Cardiac septum (tissue), 1 donor: ENCODE data around the gene SMOC2. TPM values are rescaled to one million over a fixed set of nuclear protein-coding genes. Genes with fewer than 3 reads are reported as not detected.
A peak's percentile ranks its signal among the peaks of the same experiment; 100 is the strongest.

Source experiments
- DNase-seq: peaks from one replicate; pipeline ENCODE4 v3.0.0-alpha.2; 2020; ENCODE audit warnings: low spot score
- intact Hi-C: fragments of 100-400 bp; cut with DNase I; formaldehyde crosslinking; loops from one replicate; pipeline ENCODE4 v1.14.0; 2022
- long read RNA-seq: library from polyadenylated mRNA; unstranded; transcript quantifications from one replicate; pipeline ENCODE4 v2.0.0, GENCODE V29; 2021
- total RNA-seq: library from RNA; stranded (reverse); fragmentation: NEBNext Ultra II Directional; extraction: Animal tissue kit (Norgen Biotek cat#: 25700); gene quantifications from one replicate; pipeline ENCODE4 v1.2.1, GENCODE V29; 2021
- donor health status: DM: no; HTN: no; CAD: no.

The SMOC2 gene, protein sequence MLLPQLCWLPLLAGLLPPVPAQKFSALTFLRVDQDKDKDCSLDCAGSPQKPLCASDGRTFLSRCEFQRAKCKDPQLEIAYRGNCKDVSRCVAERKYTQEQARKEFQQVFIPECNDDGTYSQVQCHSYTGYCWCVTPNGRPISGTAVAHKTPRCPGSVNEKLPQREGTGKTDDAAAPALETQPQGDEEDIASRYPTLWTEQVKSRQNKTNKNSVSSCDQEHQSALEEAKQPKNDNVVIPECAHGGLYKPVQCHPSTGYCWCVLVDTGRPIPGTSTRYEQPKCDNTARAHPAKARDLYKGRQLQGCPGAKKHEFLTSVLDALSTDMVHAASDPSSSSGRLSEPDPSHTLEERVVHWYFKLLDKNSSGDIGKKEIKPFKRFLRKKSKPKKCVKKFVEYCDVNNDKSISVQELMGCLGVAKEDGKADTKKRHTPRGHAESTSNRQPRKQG
- 37.2 TPM for total RNA-seq
- long read RNA-seq, transcript SMOC2-202 (13 exons, 3,117 nt), result major isoform, 20 of 40 reads
- long read RNA-seq, partial matches to known transcripts, result 9 of 40 reads
- long read RNA-seq, other reads (novel, unspliced or antisense), result 7 of 40 reads

DNA sequence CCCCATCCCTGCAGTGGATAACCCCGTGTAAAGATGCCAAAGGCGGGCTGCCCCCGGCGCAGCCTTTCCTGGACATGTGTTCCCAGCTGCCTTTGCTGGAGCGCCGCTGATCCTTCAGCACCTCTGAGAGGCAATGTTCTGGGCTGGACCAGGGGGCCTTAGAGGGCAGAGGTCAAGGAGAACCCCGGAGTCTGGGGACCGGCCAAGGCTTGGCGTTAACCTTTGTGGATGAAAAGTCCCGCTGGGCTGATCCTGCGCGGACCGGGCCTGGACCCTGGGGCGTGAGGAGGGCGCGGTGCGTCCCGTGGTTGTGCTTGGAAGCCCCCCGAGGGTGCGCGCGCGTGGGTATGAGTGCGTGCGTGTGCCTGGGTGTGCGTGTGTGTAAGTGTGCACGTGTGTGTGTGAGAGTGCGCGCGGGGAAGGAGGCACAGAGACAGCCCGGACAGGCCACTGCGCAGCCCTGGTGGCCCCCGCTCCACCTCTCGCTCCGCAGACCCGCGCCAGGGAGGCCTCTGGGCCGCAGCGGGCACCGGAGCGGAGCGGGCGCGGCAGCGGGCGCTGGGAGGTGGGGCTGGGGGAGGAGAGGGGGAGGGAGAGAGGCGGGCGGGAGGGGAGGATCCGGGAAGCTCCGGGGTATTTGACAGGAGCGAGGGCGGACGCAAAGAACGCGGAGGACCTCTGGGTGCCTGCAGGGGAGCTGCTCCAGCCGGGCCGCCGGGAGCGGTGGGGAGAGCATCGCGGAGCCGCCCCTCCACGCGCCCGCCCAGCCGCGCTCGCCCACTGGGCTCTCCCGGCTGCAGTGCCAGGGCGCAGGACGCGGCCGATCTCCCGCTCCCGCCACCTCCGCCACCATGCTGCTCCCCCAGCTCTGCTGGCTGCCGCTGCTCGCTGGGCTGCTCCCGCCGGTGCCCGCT lies at the start of gene SMOC2:
Gene SMOC2, plus strand, starts transcription at position 665 of the 914 bp plus-strand sequence. Its CDS starts 187 bp downstream, at position 852.
- intact Hi-C loops, result loop anchor here (5.0 kb wide), 1 partner anchor 63 kb away; no protein-coding TSS in a partner anchor
- DNase-seq, result no peak

DNA sequence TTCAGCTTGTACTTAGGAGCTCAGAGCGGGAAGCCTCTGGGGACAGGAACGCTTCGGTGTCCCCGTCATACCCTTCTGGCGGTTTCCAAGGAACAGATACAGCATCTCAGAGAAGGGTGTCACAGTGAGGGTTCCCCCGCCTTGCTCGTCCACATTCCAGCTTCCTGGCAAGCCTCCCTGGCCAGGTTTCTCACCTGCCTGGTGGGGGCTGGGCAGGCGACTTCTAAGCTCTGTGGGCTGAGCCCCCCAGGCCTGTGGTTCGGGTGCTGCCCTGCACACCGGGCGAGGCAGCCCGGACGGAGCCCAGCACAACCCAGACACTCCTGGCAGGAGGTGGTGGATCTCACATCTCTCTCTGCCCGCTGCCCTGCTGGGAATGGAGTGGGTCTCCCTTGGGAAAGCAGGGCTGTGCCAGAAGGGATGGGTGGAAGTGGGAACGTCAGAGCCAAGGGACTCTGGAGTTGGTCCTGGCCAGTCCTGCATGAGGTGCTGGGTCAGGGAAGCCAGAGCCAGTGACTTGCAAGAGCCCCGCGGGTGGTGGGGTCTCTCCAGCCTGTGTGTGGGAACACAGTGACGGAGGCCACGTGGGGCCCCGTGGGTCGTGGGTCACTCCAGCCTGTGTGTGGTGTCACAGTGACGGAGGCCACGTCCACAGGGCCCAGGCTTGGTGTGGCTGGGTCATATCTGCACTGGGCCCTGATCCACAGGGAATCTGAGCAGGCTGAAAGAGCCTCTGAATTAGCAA lies 47.7 kb upstream of the SMOC2 start:
- DNase-seq, result no peak
- intact Hi-C loops, result no loop called here

DNA sequence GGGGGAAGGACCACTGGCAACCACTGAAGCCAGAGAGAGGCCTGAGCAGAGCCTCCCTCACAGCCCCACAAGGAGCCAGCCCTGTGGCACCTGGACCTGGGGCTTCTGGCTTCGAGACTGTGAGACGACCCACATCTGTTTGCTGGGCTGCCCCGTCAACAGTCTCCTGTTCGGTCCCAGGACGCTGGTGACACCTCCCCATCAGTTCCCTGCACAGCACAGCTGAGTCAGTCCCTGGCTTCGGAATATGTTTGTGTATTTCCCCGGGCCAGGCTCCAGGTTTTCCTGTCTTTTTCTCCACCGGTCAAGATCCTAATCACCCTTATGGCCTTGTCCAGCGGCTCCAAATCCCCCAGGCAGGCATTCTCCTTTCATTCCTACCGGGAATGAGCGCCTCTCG lies 46.4 kb upstream of the SMOC2 start:
- intact Hi-C loops, result no loop called here
- DNase-seq, result no peak

DNA sequence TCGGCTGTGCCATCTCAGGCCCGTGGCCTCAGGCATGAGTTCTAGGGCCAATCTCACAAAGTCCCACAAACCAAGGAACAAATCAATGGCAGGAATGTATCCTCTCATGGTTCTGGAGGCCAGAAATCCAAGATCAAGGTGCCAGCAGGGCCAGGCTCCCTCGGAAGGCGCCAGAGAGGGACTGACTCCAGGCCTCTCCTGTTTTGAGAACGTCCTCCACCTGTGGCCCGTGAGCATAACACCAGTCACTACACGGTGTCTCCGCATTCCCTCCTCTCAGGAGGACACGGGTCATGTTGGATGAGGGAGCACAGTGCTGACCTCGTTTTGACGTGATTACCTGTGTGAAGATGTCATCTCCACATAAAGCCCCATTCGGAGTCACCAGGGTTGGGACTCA lies 45.0 kb upstream of the SMOC2 start:
- no peak for DNase-seq
- intact Hi-C loops, result no loop called here

DNA sequence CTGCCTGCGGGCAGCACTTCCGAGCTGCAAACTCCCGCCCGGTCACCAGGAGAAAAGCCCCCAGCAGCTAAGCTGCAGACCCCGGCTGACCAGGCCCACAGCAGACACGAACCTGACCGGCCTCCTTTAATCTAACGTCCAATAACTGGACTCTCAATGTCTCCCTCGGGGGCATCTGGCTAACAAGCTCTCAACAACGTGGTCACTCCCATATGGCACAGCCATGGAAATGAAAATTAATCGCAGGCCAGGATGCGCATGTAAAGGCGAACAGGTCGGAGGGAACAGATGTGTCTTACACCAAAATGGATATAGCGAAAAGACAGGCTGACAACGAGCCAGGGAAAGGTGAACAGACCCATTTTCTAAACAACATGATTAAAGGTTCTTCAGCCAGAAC lies 44.4 kb upstream of the SMOC2 start:
- intact Hi-C loops, result no loop called here
- no peak for DNase-seq

DNA sequence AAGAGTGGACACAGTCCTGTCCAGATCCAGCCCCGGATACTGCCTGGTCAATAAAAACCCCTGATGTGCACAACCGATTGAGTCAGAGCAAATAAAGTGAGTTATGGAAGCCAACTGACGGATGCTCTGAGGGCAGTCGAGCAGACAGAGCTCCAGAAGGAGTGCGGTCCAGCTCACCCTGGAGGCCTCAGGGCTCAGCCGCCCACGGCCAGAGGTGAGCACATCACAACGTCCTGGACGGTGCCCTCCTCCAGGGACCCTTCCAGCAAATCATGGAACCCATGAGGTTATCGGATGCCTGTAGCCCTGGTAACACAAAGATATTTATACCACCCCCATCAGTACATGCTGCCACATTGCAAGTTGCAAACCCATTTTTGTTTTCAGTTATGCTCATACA lies 44.0 kb upstream of the SMOC2 start:
- no peak for DNase-seq
- intact Hi-C loops, result no loop called here

DNA sequence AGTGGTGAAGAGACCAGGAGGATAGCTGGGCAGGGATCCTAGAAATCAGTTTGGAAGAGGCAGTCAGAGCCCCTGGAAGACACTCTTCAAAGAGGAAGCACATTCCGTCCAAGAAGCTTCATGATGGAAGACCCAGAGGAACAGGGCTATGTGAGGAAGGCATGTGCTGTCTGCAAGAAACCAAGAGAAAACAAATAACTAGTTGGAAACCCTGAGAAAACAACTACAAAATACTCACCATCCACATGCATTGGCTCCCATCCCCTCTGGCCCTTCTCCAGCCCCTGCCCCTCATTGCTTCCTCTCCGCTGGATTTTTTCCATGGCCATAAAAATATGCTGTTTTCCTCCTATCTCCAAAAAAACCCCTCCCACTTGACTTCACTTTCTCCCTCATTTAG lies 40.9 kb upstream of the SMOC2 start:
- DNase-seq, result no peak
- intact Hi-C loops, result no loop called here

DNA sequence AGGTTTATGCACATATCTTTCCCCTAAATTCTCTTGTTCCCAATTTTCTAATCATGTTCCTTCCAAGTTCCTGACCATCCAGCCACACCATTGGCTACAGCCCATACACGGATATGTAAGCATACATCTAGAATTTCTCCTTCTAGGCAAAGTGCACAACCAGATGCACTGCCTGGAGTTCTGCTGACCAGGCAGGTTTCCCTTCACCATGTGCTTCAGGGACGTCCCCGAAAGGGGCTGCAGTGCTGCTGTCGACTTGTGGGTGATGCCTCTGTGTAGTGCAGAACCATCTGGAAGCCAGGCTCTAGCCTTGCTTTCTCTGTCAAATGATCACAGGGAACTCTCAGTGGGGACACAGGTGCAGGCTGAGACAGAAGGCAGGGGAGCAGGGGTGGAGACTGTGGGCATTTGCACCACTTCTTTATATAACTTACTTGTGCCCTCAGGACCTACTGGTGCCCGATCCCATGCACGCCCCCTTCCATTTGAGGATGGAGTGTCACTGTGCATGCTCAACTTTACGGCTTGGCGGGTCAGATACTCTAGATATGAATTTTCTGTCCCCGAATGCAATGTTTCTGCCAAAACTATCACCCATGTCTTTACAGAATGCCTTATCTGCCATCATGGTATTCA lies 37.5 kb upstream of the SMOC2 start:
- peak; percentile 53 for DNase-seq
- intact Hi-C loops, result no loop called here

DNA sequence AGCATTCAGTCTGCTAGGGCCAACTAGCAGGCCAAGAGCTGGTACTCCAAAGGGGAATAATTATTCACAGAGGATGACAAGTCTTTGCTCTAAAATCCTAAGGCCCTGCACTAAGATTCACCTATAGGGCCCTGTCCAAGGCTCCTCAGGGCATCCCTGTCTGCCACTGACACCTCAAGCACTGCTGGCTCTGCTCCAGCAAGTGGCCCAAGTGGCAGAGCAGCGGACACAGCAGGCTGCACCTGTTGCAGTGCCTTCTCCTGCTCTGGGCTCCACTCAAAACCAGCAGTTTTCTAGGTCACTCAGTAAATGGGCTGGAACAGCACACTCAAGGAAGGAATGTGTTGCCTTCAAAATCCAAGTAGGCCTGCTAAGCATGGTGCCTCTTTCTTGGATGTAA lies 36.4 kb upstream of the SMOC2 start:
- intact Hi-C loops, result no loop called here
- no peak for DNase-seq

DNA sequence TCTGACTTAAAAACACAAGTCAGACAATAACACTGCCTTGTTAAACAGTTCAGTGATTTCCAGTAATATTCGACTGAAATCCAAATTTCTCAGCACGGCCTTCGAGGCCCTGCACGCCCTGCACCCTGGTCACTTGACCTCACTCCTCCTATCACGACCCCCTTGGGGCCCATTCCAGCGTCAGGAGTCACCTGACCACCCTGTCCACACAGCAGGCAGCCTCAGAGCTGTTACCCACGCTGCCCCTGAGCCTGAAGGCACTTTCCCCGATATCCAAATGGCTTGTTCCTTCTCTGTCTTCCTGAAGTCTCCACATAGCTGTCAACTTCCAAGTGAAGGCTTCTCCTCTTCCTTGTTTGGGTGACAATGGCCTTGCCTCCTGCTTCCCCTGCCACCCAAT lies 33.1 kb upstream of the SMOC2 start:
- peak; percentile 54 for DNase-seq
- intact Hi-C loops, result no loop called here

DNA sequence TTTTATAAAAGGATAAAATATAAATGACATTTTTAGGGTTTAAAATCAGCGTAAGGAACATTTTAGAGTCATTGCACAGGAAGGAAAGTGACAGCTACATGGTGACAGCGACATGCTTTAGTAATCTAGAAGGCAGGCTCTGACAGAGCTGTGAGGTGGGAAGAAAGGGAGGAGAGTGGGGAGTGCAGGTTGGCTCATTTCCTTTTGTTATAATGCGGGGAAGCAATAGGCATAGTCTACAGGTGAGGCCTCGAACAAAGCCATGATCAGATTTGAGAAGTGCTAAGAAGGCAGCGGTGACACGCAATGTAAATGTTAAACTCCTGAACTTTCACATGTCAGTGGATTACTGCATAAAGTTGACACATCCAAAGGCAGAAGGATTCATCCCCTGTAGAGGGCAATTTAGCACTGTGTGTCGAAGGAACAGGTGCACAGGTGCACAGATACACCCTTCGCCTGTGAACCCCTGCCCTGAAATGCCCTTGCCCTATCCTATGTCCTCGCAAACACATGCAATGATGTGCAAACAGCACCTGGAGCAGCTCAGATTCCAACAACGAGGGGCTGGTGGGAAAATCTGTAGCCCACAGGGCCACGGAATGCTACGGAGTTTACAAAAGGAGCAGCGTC lies 32.4 kb upstream of the SMOC2 start:
- no peak for DNase-seq
- intact Hi-C loops, result no loop called here

DNA sequence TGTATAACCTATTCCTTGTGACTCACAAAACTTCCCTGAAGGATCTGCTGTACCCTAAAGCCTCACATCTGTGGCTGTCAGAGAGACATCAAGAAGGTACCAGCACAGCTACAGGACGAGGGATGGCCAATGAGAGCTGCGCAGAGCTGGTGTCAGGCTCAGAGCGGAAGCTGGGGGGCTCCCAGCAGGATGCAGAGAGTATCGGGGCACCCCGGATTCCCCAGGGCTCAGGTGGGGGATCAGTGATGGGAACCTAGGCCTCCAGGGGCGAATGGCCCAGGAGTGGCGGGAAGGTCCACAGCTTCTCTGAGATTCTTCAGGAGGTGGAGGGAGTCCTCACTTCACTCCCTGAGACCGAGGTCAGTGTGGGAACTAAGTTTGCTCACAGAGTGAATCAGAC lies 30.9 kb upstream of the SMOC2 start:
- no peak for DNase-seq
- intact Hi-C loops, result no loop called here

DNA sequence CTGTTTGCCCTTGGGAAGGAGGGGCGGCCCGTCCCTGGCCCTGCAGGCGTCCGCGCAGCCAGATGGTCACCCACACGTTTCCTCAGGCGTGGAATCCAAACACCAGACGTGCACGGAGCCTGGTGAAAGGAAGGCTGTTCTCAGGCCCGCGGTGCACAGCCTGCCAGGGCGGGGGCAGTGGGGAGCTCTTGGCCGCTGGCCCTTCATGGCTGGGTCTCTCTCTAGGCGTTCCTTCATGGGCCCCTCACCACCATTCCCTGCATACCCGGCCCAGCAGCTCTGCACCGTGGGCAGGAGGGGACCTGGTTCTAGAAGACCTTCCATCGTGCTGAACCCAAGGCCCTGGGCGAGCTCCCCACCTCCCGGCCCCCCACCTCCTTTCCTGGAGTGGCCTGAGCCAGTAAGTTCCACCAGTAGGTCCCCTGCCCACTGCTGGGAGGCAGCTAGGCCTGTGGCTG lies 30.4 kb upstream of the SMOC2 start:
- intact Hi-C loops, result no loop called here
- DNase-seq, result no peak

DNA sequence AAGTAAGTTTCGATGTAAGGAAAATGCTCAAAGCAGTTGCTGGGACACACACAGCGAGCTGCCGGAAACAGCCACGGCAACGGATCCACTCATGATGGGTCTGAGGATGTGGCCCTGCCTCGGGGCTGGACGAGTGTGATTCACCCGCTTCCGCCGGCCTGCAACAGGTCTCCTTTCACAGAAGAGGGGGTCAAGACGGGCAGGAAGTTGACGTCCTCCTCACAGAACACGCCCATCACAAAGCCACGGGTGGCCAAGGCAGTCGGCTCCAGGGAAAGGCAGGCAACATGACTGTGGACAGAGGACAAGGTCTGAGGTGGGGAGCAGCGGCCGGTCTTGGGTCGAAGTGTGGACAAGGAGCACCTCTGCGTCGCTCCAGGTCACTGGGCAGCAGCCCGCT lies 29.9 kb upstream of the SMOC2 start:
- no peak for DNase-seq
- intact Hi-C loops, result no loop called here

DNA sequence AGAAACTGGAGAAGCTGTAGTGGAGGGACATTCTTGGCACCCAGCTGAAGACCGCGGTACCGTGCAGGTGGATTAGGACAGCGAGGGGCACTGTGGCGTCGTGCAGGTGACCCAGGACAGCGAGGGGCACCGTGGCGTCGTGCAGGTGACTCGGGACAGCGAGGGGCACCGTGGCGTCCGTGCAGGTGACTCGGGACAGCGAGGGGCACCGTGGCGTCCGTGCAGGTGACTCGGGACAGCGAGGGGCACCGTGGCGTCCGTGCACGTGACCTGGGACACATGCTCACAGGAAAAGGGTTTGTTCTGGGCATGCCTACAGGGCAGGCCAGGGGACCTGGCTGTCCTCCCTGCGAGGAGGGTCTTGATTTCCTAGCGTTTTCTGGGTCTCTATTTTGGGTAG lies 29.2 kb upstream of the SMOC2 start:
- no peak for DNase-seq
- intact Hi-C loops, result no loop called here

DNA sequence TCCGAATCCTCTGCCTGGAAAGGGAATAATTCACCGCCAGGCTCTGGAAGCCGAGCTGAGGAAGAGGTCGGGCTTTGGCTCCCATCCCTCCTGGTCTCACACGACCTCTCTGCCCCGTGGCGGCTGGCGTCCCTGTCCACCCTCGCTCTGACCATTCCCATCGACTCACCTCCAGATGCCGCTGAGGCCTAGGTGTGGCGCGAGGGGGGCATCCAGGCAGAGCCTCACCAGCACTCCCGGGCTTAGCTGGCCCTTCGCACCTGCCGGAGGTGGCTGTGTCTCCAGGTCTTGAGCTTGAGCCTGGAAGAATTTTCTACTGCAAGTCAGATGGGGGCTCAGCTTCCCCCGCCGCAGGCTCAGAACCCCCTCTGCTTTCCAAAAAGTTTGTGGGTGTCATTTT lies 28.5 kb upstream of the SMOC2 start:
- intact Hi-C loops, result no loop called here
- no peak for DNase-seq

DNA sequence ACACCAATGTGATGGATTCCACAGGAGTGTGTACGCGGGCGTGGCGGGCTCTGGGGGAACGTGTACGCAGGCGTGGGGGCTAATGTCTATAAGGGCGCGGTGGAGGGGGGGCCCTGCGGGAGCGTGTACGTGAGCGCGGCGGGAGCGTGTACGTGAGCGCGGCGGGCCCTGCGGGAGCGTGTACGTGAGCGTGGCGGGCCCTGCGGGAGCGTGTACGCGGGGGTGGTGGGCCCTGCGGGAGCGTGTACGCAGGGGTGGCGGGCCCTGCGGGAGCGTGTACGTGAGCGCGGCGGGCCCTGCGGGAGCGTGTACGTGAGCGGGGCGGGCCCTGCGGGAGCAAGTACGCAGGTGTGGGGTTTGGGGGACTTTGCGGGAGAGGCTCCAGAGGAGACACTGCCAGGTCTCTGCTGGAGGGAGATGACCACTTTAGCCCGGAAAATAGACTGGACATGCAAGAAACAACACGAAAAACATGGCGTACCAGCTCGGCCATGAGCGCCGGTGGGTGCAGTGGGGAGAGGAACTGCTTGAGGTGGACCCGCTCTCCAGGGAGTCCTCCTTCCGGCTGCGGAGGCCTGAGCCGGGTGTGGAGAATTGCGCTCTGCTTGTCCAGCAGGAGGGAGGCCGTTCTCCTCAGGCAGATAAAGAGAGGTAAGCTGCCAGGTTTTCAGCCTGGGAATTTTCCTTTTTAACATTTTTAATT lies 27.8 kb upstream of the SMOC2 start:
- DNase-seq, result no peak
- intact Hi-C loops, result no loop called here

DNA sequence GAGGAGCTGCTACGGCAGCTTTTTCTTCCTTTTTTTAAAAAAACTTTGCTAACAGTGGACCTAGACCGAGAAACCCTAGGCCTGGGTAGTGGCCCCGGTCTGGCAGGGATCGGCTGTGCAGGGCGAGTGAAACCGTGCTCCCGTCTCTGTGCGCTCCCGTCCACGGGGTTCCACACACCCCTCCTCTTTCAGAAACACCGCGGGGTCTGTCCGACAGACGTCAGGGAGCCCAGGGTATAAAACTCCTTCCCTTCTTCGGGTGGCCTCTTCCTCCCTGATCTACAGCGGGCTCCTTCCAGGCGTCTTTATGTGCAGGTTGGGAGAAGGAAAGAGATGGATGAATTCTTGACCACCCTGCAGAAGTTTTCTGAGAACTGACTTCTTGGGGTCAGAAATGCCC lies 27.1 kb upstream of the SMOC2 start:
- DNase-seq, result no peak
- intact Hi-C loops, result no loop called here
